Raji (cell line): ENCODE measurements around the gene ATG2A.

Experiments
- POLR2A ChIP-seq: IDR thresholded peaks from 2 replicates; pipeline ENCODE4 v1.6.1; 2011; ENCODE audit warnings: low read depth, low read length, control low read depth; ENCODE audit not compliant: insufficient read depth

Gene ATG2A

GRCh38 chr11:64916775-64917662 is at the start of gene ATG2A:
Gene ATG2A (minus strand): TSS chr11:64917209. CDS start chr11:64917135, 74 bp downstream.
- peak; percentile 79 for TF ChIP-seq POLR2A

GRCh38 chr11:64963072-64963631 is 46.1 kb upstream of the ATG2A start:
- no peak for TF ChIP-seq POLR2A

GRCh38 chr11:64960719-64961118 is 43.7 kb upstream of the ATG2A start:
- TF ChIP-seq POLR2A: no peak

- TF ChIP-seq POLR2A: no peak
These were observed 42.5 kb upstream of the ATG2A start for GRCh38 chr11:64959498-64959897.

GRCh38 chr11:64954201-64954600 is 37.2 kb upstream of the ATG2A start:
- no peak for TF ChIP-seq POLR2A

GRCh38 chr11:64951529-64951928 is 34.5 kb upstream of the ATG2A start:
- TF ChIP-seq POLR2A: no peak

- TF ChIP-seq POLR2A: no peak
These were observed 30.3 kb upstream of the ATG2A start for GRCh38 chr11:64947208-64947814.

GRCh38 chr11:64936539-64936938 is 19.5 kb upstream of the ATG2A start:
- no peak for TF ChIP-seq POLR2A

GRCh38 chr11:64935359-64936081 is 18.5 kb upstream of the ATG2A start, which contains the start of gene GPHA2:
Gene GPHA2 (minus strand): TSS chr11:64935893. CDS start chr11:64935460, 433 bp downstream.
- no peak for TF ChIP-seq POLR2A

GRCh38 chr11:64934682-64935358 is 17.8 kb upstream of the ATG2A start:
- no peak for TF ChIP-seq POLR2A

GRCh38 chr11:64933935-64934681 is 17.1 kb upstream of the ATG2A start:
- TF ChIP-seq POLR2A: no peak

- TF ChIP-seq POLR2A: no peak
These were observed 16.4 kb upstream of the ATG2A start for GRCh38 chr11:64933213-64933934.

- TF ChIP-seq POLR2A: no peak
These were observed 15.3 kb upstream of the ATG2A start for GRCh38 chr11:64932324-64932723.
